Epithelial cell of esophagus (primary cell): Measurements from ENCODE around the gene RBM6.
"Not testable (repeated sequence)": the region's sequence is repeated elsewhere in the genome, so short reads cannot be mapped to it uniquely, and the experiment has no call there.

Experiments
- DNase-seq: peaks from one replicate; pipeline ENCODE4 v3.0.0; 2010; ENCODE audit warnings: low read depth
- H3K4me3 ChIP-seq: 2 replicates; pipeline ENCODE4 v1.5.1; 2011; ENCODE audit warnings: mild to moderate bottlenecking, low read length, control low read depth
- TF ChIP-seq, protein P1 (sequence below): IDR thresholded peaks from 2 replicates; pipeline ENCODE4 v1.5.1; 2011; ENCODE audit warnings: low read depth, mild to moderate bottlenecking, low read length, control low read depth, inconsistent platforms; ENCODE audit not compliant: insufficient read depth; ENCODE audit errors: missing control alignments

The RBM6 gene

DNA sequence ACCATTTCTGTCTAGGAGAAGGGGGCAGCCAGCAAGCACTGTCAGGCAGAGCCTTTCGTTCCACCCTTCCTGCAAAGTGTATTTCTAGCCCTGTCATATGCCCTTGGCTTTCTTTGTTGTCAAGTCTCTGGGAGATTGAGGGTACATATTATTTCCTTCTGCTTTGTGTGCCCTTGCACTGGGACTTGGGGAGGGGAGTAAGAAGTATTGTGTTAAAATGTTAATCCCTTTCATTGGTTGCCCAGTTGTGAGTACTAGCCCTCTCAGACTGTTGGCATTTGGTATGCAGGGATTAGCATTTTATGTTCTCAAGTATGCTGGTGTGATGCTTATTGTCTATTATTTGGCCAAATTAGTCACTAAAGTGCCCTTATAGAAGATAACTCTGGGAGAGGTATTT lies 63.9 kb downstream of the RBM6 start:
- no peak overlapping the region for H3K4me3 ChIP-seq
- no peak for DNase-seq
- TF ChIP-seq, protein P1, sequence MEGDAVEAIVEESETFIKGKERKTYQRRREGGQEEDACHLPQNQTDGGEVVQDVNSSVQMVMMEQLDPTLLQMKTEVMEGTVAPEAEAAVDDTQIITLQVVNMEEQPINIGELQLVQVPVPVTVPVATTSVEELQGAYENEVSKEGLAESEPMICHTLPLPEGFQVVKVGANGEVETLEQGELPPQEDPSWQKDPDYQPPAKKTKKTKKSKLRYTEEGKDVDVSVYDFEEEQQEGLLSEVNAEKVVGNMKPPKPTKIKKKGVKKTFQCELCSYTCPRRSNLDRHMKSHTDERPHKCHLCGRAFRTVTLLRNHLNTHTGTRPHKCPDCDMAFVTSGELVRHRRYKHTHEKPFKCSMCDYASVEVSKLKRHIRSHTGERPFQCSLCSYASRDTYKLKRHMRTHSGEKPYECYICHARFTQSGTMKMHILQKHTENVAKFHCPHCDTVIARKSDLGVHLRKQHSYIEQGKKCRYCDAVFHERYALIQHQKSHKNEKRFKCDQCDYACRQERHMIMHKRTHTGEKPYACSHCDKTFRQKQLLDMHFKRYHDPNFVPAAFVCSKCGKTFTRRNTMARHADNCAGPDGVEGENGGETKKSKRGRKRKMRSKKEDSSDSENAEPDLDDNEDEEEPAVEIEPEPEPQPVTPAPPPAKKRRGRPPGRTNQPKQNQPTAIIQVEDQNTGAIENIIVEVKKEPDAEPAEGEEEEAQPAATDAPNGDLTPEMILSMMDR = no peak

DNA sequence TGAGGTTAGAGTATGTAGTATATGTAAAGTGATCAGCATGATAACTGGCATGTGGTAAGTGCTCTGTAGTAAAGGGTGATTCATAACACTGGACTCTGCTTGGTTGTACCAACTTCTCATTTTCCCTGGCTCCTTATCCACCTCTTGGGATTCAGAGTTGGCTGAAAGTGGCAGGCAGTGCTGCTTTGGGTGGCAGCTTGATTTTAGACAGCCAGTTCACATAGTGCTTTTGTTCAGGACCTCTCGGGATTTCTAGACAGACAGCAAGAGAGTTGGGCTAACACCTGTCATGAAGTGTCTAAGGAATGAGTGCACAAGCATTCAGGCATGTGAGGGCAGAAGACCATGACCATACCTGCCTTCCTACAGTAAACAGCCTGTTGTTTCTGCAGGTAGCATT lies 69.0 kb downstream of the RBM6 start:
- TF ChIP-seq, protein P1 = no peak
- DNase-seq = peak; percentile 68
- H3K4me3 ChIP-seq = no peak overlapping the region

DNA sequence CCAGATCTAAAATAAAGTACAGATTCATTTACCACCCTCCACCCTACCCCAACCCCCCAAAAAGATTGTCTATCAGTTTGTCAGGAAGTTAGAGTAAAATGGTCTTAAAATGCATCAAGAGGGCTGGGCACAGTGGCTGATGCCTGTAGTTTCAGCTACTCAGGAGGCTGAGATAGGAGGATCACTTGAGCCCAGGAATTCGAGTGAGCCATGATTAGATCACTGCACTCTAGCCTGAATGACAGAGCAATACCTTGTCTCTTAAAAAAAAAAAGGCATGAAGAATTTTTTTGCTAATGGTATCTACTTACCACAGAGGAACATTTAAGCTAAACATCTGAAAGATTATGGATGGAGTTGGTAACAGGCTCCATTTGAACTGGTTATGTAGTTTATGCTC lies 71.0 kb downstream of the RBM6 start:
- H3K4me3 ChIP-seq = no peak overlapping the region
- DNase-seq = peak; percentile 55
- TF ChIP-seq, protein P1 = no peak

DNA sequence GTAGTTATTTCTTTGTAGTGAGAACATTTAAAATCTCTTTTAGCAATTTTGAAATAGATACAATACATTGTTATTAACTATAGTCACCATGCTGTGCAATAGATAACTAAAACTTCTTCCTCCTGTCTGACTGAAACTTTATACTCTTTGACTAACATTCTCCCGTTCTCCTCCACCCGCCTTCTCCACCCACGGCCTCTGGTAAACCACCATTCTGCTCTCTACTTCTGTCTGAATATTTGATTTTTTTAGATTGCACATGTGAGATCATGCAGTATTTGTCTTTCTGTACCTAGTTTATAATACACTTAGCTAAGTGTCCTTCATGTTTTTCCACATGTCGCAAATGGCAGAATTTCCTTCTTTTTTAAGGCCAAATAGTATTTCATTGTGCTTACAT lies 76.0 kb downstream of the RBM6 start:
- DNase-seq = no peak
- TF ChIP-seq, protein P1 = no peak

DNA sequence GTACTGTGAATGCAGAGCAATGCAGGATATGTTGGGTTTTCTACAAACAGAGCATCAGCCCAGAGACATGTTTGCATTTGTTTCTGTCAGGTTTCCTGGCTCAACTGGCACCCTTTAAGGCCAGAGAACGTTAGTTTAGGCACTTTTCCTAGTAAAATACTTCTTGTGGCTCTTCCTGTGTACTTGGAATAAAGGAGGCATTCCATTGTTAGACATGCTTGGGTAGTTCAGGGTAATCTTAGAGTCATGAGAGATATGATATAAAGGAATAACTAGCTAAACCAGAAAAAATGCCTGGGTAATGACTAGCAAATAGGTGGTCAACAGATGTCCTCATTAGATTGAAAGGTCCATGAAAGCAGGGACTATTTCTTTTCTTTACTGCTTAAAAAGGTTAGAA lies 88.4 kb downstream of the RBM6 start:
- no peak overlapping the region for H3K4me3 ChIP-seq

More for the DNA sequence above, 76.0 kb downstream of the RBM6 start:
- no peak overlapping the region for H3K4me3 ChIP-seq

DNA sequence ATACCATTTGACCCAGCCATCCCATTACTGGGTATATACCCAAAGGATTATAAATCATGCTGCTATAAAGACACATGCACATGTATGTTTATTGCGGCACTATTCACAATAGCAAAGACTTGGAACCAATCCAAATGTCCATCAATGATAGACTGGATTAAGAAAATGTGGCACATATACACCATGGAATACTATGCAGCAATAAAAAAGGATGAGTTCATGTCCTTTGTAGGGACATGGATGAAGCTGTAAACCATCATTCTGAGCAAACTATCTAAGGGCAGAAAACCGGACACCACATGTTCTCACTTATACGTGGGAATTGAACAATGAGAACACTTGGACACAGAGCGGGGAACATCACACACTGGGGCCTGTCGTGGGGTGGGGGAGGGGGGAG lies 91.3 kb downstream of the RBM6 start:
- not testable (repeated sequence) for H3K4me3 ChIP-seq, DNase-seq

More for the DNA sequence above, 88.4 kb downstream of the RBM6 start:
- TF ChIP-seq, protein P1 = no peak
- DNase-seq = peak; percentile 2

DNA sequence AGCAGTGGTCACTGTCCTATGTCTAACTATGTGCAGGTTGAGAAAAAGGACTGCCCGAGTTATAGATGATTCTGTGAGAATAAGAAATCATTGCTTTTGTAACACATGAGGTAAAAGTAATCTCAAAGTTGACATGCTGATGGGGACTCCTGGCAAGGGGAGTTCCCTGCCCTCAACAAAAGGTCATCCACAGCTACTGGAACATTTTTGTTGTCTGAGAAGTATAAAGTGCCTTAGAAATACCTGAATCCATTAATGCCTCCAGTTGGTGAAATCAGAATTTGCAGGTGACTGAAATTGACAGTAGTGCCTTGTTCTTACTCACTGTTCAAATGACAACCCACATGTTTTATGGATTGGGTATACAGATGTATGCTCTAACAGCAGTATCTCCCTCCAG lies 105.0 kb downstream of the RBM6 start:
- TF ChIP-seq, protein P1 = no peak
- DNase-seq = no peak
- no peak overlapping the region for H3K4me3 ChIP-seq
